ENCODE measurements around the gene AOPEP. TPM values are rescaled to one million over a fixed set of nuclear protein-coding genes. Genes with fewer than 3 reads are reported as not detected.

AOPEP gene
- total and polyA plus RNA-seq, 9 of the 15 experiments (the other 6 are each of a cell fraction or from before 2014, with no cell fraction given): 4.5 to 19.3 (median 13.5) TPM

- CTCF ChIA-PET (ENCODE audit: low intra/inter-chr PET ratio): no interaction called here
- no peak for FAIRE-seq
- no TSS peak for BruUV-seq (replicated peaks)
- Histone ChIP-seq H3K79me2 (ENCODE audit: control insufficient read depth, insufficient read depth, low read length) (no peaks in the 10 kb centered on the region), H3K9me3 (replicated peaks; ENCODE audit: control insufficient read depth, insufficient read depth, low read depth, low read length) (no peaks in the 10 kb centered on the region), H3K9me1 (ENCODE audit: control insufficient read depth, insufficient read depth, low read length) (no peaks in the 10 kb centered on the region), H3K4me1 (replicated peaks in 1 of 2; ENCODE audit: control insufficient read depth in 2 of 2, insufficient read depth in 2 of 2, low read length in 2 of 2) (peaks cover 4 to 11% of the 10 kb centered on the region in 2 experiments; a peak in 3 of 5 replicates), H3K36me3 (ENCODE audit: control insufficient read depth, insufficient read depth, low read length) (peaks cover 8% of the 10 kb centered on the region; the same call in 2 of the 3 replicates), H3K4me2 (ENCODE audit: insufficient read depth, low read length) (no peak overlapping the region), H3K27ac (ENCODE audit: extremely low read depth, low read depth, low read length) (no peak overlapping the region), H4K20me1 (replicated peaks; ENCODE audit: control insufficient read depth, insufficient read depth, low read length) (no peaks in the 10 kb centered on the region), H3K4me3 (no peak overlapping the region), H2AFZ (ENCODE audit: low read depth, low read length) (no peak overlapping the region), H3K9ac (ENCODE audit: insufficient read depth in 1 of 2, low read depth in 2 of 2, low read length in 2 of 2) (no peak overlapping the region), H3K27me3 (ENCODE audit: control insufficient read depth in 2 of 2, insufficient read depth in 2 of 2, low read length in 2 of 2) (no peaks in the 10 kb centered on the region)
- in situ Hi-C loops (cut with MboI): no loop called here
- TF ChIP-seq ZFPM2 (CRISPR knock-in tag; IDR thresholded peaks at IDR 0.05) (no peak), ZNF134 (CRISPR knock-in tag; conservative IDR thresholded peaks at IDR 0.05) (no peak), EGR1 (conservative IDR thresholded peaks at IDR 0.05) (no peak), PTRF (tag; IDR thresholded peaks at IDR 0.05) (no peak), ZNF696 (CRISPR knock-in tag; conservative IDR thresholded peaks at IDR 0.05) (no peak), CCNT2 (IDR thresholded peaks at IDR 0.05; ENCODE audit: borderline replicate concordance, extremely low read depth, insufficient read length, low read depth, low read length) (no peak), E2F8 (IDR thresholded peaks at IDR 0.05; ENCODE audit: low read depth, partially characterized antibody) (no peak), MTA1 (IDR thresholded peaks at IDR 0.05; ENCODE audit: borderline replicate concordance) (no peak), CSDE1 (IDR thresholded peaks at IDR 0.05) (no peak), TAF1 (IDR thresholded peaks at IDR 0.05; ENCODE audit: control insufficient read depth, extremely low read depth, insufficient read depth, low read length, severe bottlenecking) (no peak), MEF2D (tag; conservative IDR thresholded peaks at IDR 0.05; ENCODE audit: low read depth) (no peak), XRCC3 (IDR thresholded peaks at IDR 0.05) (no peak), ZFX (CRISPR knock-in tag; IDR thresholded peaks at IDR 0.05) (no peak), GTF2E2 (tag; IDR thresholded peaks at IDR 0.05) (no peak), RBM17 (IDR thresholded peaks at IDR 0.05; ENCODE audit: borderline replicate concordance, low read depth, low read length) (no peak), E2F3 (CRISPR knock-in tag; IDR thresholded peaks at IDR 0.05) (no peak)
- no peak for ATAC-seq
- POLR2A ChIA-PET: interaction anchor here (2.5 kb wide), 1 partner anchor 14 kb away, joined by 7 read pairs; no protein-coding TSS in a partner anchor
- DNase-seq (ENCODE audit: extremely low read depth in 1 of 4, low spot score in 3 of 4): no peak
- intact Hi-C loops (cut with micrococcal nuclease): no loop called here
- WGBS (ENCODE audit: insufficient coverage, low coverage, missing lambda C conversion rate): 58% methylated on average over 9 of the region's 9 CpGs
Observed at GRCh38 chr9:95023217-95024003, 296.9 kb downstream of the AOPEP start.

Data from K562 (cell line).